Cardiac fibroblast (primary cell): Measurements from ENCODE around the gene PSRC1.

Experiments
- DNase-seq, 2 donors: peaks; one replicate each; pipeline versions ENCODE4 v3.0.0 to v3.0.0-alpha.2; 2010; ENCODE audit warnings: low read depth in 2 of 2
- H3K4me3 ChIP-seq, 2 donors: replicated peaks in 1 of 2; 1 replicate in 1 of 2; 2 replicates in 1 of 2; pipeline ENCODE4 v1.5.1; 2011; ENCODE audit warnings: low read depth in 2 of 2, low read length in 2 of 2, mild to moderate bottlenecking in 2 of 2, moderate library complexity in 1 of 2
- CTCF ChIP-seq: IDR thresholded peaks from one replicate; pipeline ENCODE4 v1.5.1; 2011; ENCODE audit warnings: low read depth, mild to moderate bottlenecking, low read length, inconsistent platforms

The PSRC1 gene

GRCh38 chr1:109283748-109284600, 1.0 kb upstream of the PSRC1 start:
- TF ChIP-seq CTCF = no peak
- DNase-seq = peak in 1 of 2 donors; percentile 26
- peak overlapping the region; percentile 68 to 90 for H3K4me3 ChIP-seq

- TF ChIP-seq CTCF = no peak
- DNase-seq = no peak
- peak overlapping the region; percentile 68 to 90 for H3K4me3 ChIP-seq
Observed at GRCh38 chr1:109282497-109282951, 421 bp downstream of the PSRC1 start.

- no peak for TF ChIP-seq CTCF
- peak; percentile 37 to 47 for DNase-seq
- H3K4me3 ChIP-seq = peak overlapping the region; percentile 68 to 90
Observed at GRCh38 chr1:109281680-109282496, 1.1 kb downstream of the PSRC1 start.

GRCh38 chr1:109280862-109281261, 2.1 kb downstream of the PSRC1 start:
- no peak for TF ChIP-seq CTCF
- no peak for DNase-seq
- H3K4me3 ChIP-seq = no peak overlapping the region

- H3K4me3 ChIP-seq = no peak overlapping the region
- TF ChIP-seq CTCF = no peak
- no peak for DNase-seq
Observed at GRCh38 chr1:109279615-109280278, 3.2 kb downstream of the PSRC1 start.

- TF ChIP-seq CTCF = peak; percentile 94
- peak; percentile 78 to 80 for DNase-seq
Observed at GRCh38 chr1:109277434-109278204, 5.3 kb downstream of the PSRC1 start.

More at GRCh38 chr1:109277434-109278204, 5.3 kb downstream of the PSRC1 start:
- no peak overlapping the region for H3K4me3 ChIP-seq
